Caco-2 (cell line): ENCODE results near the gene RPS27A. TPM values are rescaled to one million over a fixed set of nuclear protein-coding genes. Genes with fewer than 3 reads are reported as not detected.

Experiments
- BruUV-seq: library from RNA; stranded (reverse); fragments of 400-500 nt; replicated peaks from 2 replicates; lab custom pipeline; 2021; lab: Mats Ljungman, UMichigan
- CTCF ChIA-PET: fragments of 300-600 bp; sonication (Branson Sonifier 250); formaldehyde crosslinking; loops from one replicate; lab custom pipeline; 2022; ENCODE audit warnings: antibody characterized with exemption; lab: Charles Lee
- POLR2A ChIA-PET: fragments of 300-600 bp; sonication (Branson Sonifier 250); formaldehyde crosslinking; loops from one replicate; lab custom pipeline; 2022; ENCODE audit warnings: antibody characterized with exemption; lab: Charles Lee
- DNase-seq, 2 experiments: peaks; one replicate each; pipeline versions ENCODE4 v3.0.0 to v3.0.0-alpha.2; 2020 to 2022
- H3K27me3 ChIP-seq: replicated peaks from 2 replicates; pipeline ENCODE4 v1.6.0; 2011; ENCODE audit warnings: low read length; ENCODE audit not compliant: control insufficient read depth, insufficient read depth
- H3K36me3 ChIP-seq: 2 replicates; pipeline ENCODE4 v1.5.1; 2011; ENCODE audit warnings: low read length; ENCODE audit not compliant: control insufficient read depth, insufficient read depth
- H3K4me1 ChIP-seq: fragments of 250-450 bp; sonication (Bioruptor Pico); 2 replicates; pipeline ENCODE4 v1.5.1; 2020; ENCODE audit warnings: mild to moderate bottlenecking
- H3K4me3 ChIP-seq: 2 replicates; pipeline ENCODE4 v1.5.1; 2011; ENCODE audit warnings: low read depth, mild to moderate bottlenecking, control low read depth, low read length
- H3K9me3 ChIP-seq: fragments of 250-450 bp; sonication (Bioruptor Pico); 2 replicates; pipeline ENCODE4 v1.5.1; 2020; ENCODE audit warnings: mild to moderate bottlenecking, moderate library complexity
- H3K27ac Mint-ChIP-seq: one replicate; pipeline ENCODE4 v1.8.0; 2022; ENCODE audit warnings: mixed read lengths; ENCODE audit not compliant: unreplicated experiment
- H3K27me3 Mint-ChIP-seq: one replicate; pipeline ENCODE4 v1.8.0; 2022; ENCODE audit warnings: mixed read lengths; ENCODE audit not compliant: insufficient read depth, unreplicated experiment
- H3K36me3 Mint-ChIP-seq: one replicate; pipeline ENCODE4 v1.8.0; 2022; ENCODE audit warnings: mild to moderate bottlenecking, mixed read lengths; ENCODE audit not compliant: insufficient read depth, unreplicated experiment
- H3K4me1 Mint-ChIP-seq: one replicate; pipeline ENCODE4 v1.8.0; 2022; ENCODE audit warnings: low read depth, mixed read lengths; ENCODE audit not compliant: unreplicated experiment
- H3K4me3 Mint-ChIP-seq: one replicate; pipeline ENCODE4 v1.8.0; 2022; ENCODE audit warnings: mild to moderate bottlenecking, moderate library complexity, mixed read lengths; ENCODE audit not compliant: unreplicated experiment
- H3K9me3 Mint-ChIP-seq: one replicate; pipeline ENCODE4 v1.8.0; 2022; ENCODE audit warnings: mixed read lengths; ENCODE audit not compliant: unreplicated experiment
- CTCF ChIP-seq, 2 experiments: fragments of 200-600 bp in 1 of 2; IDR thresholded peaks; 1 replicate in 1 of 2; 2 replicates in 1 of 2; pipeline versions ENCODE4 v1.5.1 to v1.8.0; 2011 to 2022; ENCODE audit warnings: antibody characterized with exemption in 1 of 2, control low read depth in 1 of 2, inconsistent platforms in 1 of 2, low read depth in 1 of 2, low read length in 1 of 2, mild to moderate bottlenecking in 1 of 2, moderate library complexity in 1 of 2; ENCODE audit not compliant: insufficient read depth in 1 of 2, severe bottlenecking in 1 of 2, unreplicated experiment in 1 of 2
- intact Hi-C: fragments of 100-400 bp; cut with micrococcal nuclease; formaldehyde crosslinking; loops from one replicate; pipeline ENCODE4 v1.10.0; 2022; ENCODE audit not compliant: unreplicated experiment
- total RNA-seq: library from RNA; stranded (reverse); gene quantifications from 2 replicates; pipeline ENCODE4 v1.2.3, GENCODE V29; 2022

Gene RPS27A
- total RNA-seq, 1 experiment from 2014 or later, result 1,305 TPM

GRCh38 chr2:55228226-55228563 is 4.3 kb upstream of the RPS27A start:
- peaks cover 27% of the 10 kb centered on the region for H3K4me1 ChIP-seq
- ChIA-PET CTCF (no interaction called here), POLR2A (no interaction called here)
- Mint-ChIP-seq H3K4me3 (no peak overlapping the region), H3K27me3 (no peaks in the 10 kb centered on the region), H3K9me3 (no peaks in the 10 kb centered on the region), H3K36me3 (peaks cover 24% of the 10 kb centered on the region), H3K27ac (no peak overlapping the region), H3K4me1 (peaks cover 36% of the 10 kb centered on the region)
- DNase-seq, result no peak
- H3K36me3 ChIP-seq, result 0 out of 2 replicates have a peak, but pooled peaks cover 2% of the 10 kb centered on the region
- TF ChIP-seq CTCF (IDR thresholded peaks at IDR 0.05; ENCODE audit: insufficient read depth in 1 of 2, low read depth in 1 of 2, low read length in 1 of 2, severe bottlenecking in 1 of 2, unreplicated experiment in 1 of 2), result no peak
- no TSS peak for BruUV-seq
- H3K4me3 ChIP-seq, result no peak overlapping the region
- no peaks in the 10 kb centered on the region for H3K9me3 ChIP-seq
- intact Hi-C loops, result no loop called here
- no peaks in the 10 kb centered on the region for H3K27me3 ChIP-seq

GRCh38 chr2:55229221-55229620 is 3.3 kb upstream of the RPS27A start:
- Mint-ChIP-seq H3K27ac (peak overlapping the region; percentile 68), H3K4me3 (peak overlapping the region; percentile 59), H3K4me1 (peaks cover 36% of the 10 kb centered on the region), H3K9me3 (no peaks in the 10 kb centered on the region), H3K36me3 (peaks cover 34% of the 10 kb centered on the region), H3K27me3 (no peaks in the 10 kb centered on the region)
- Histone ChIP-seq H3K27me3 (no peaks in the 10 kb centered on the region), H3K9me3 (no peaks in the 10 kb centered on the region), H3K4me3 (no peak overlapping the region), H3K4me1 (peaks cover 31% of the 10 kb centered on the region), H3K36me3 (0 out of 2 replicates have a peak, but pooled peaks cover 3% of the 10 kb centered on the region)
- DNase-seq, result peak in 1 of 2 experiments; percentile 45
- intact Hi-C loops, result no loop called here
- CTCF ChIA-PET, result no interaction called here
- no peak for TF ChIP-seq CTCF (IDR thresholded peaks at IDR 0.05; ENCODE audit: insufficient read depth in 1 of 2, low read depth in 1 of 2, low read length in 1 of 2, severe bottlenecking in 1 of 2, unreplicated experiment in 1 of 2)
- BruUV-seq, result no TSS peak
- POLR2A ChIA-PET, result no interaction called here

- Mint-ChIP-seq H3K36me3 (peaks cover 47% of the 10 kb centered on the region), H3K27me3 (no peaks in the 10 kb centered on the region), H3K27ac (peak overlapping the region; percentile 94), H3K4me3 (peak overlapping the region; percentile 85), H3K4me1 (peaks cover 36% of the 10 kb centered on the region), H3K9me3 (no peaks in the 10 kb centered on the region)
- intact Hi-C loops, result loop anchor here (5.0 to 10.0 kb wide), 3 partner anchors 52 to 387 kb away; partner anchors contain the start of gene PPP4R3B
- H3K27me3 ChIP-seq, result no peaks in the 10 kb centered on the region
- BruUV-seq, result no TSS peak
- peaks cover 35% of the 10 kb centered on the region for H3K4me1 ChIP-seq
- DNase-seq, result no peak
- POLR2A ChIA-PET, result interaction anchor here (0.6 kb wide), 1 partner anchor 55 kb away, joined by 3 read pairs; no protein-coding TSS in a partner anchor
- H3K4me3 ChIP-seq, result peak overlapping the region; percentile 96; the same call in 1 of the 2 replicates
- TF ChIP-seq CTCF (IDR thresholded peaks at IDR 0.05; ENCODE audit: insufficient read depth in 1 of 2, low read depth in 1 of 2, low read length in 1 of 2, severe bottlenecking in 1 of 2, unreplicated experiment in 1 of 2), result no peak
- H3K36me3 ChIP-seq, result peaks cover 4% of the 10 kb centered on the region; the same call in 1 of the 2 replicates
- no peaks in the 10 kb centered on the region for H3K9me3 ChIP-seq
- CTCF ChIA-PET, result no interaction called here
Observed at GRCh38 chr2:55230551-55230950, 1.9 kb upstream of the RPS27A start.
